Smooth muscle cell (in vitro differentiated cells): ENCODE results near the gene ZDHHC11. TPM values are rescaled to one million over a fixed set of nuclear protein-coding genes. Genes with fewer than 3 reads are reported as not detected.

Source experiments
- DNase-seq: peaks from one replicate; lab custom pipeline; 2025; ENCODE audit not compliant: unreplicated experiment; lab: John Stamatoyannopoulos, UW
- H2AFZ ChIP-seq: fragments of 200-600 bp; sonication (generic); 2 replicates; pipeline ENCODE4 v1.6.0; 2016; ENCODE audit warnings: antibody characterized with exemption, low read depth, mild to moderate bottlenecking
- H3F3A ChIP-seq: fragments of 200-600 bp; sonication (generic); 2 replicates; pipeline ENCODE4 v1.6.0; 2017; ENCODE audit warnings: antibody characterized with exemption, low read depth
- H3K27ac ChIP-seq: fragments of 200-600 bp; sonication (generic); 2 replicates; pipeline ENCODE4 v1.5.1; 2016; ENCODE audit warnings: low read depth, mild to moderate bottlenecking
- H3K27me3 ChIP-seq: fragments of 200-600 bp; sonication (generic); 2 replicates; pipeline ENCODE4 v1.6.1; 2016; ENCODE audit warnings: low read depth, mild to moderate bottlenecking
- H3K36me3 ChIP-seq: fragments of 200-600 bp; sonication (generic); 2 replicates; pipeline ENCODE4 v1.5.1; 2016; ENCODE audit warnings: low read depth
- H3K4me1 ChIP-seq: fragments of 200-600 bp; sonication (generic); 2 replicates; pipeline ENCODE4 v1.5.1; 2016; ENCODE audit warnings: low read depth
- H3K4me2 ChIP-seq: fragments of 200-600 bp; sonication (generic); 2 replicates; pipeline ENCODE4 v1.6.0; 2016; ENCODE audit warnings: mild to moderate bottlenecking
- H3K4me3 ChIP-seq: fragments of 200-600 bp; sonication (generic); 2 replicates; pipeline ENCODE4 v1.5.1; 2016; ENCODE audit warnings: mild to moderate bottlenecking
- H3K79me2 ChIP-seq: fragments of 200-600 bp; sonication (generic); 2 replicates; pipeline ENCODE4 v1.6.0; 2016; ENCODE audit warnings: low read depth, mild to moderate bottlenecking
- H3K9ac ChIP-seq: fragments of 200-600 bp; sonication (generic); 2 replicates; pipeline ENCODE4 v1.6.0; 2016; ENCODE audit warnings: low read depth
- H3K9me3 ChIP-seq: fragments of 200-600 bp; sonication (generic); replicated peaks from 2 replicates; pipeline ENCODE4 v1.5.1; 2016; ENCODE audit warnings: low read depth
- H4K20me1 ChIP-seq: fragments of 200-600 bp; sonication (generic); 2 replicates; pipeline ENCODE4 v1.6.0; 2016; ENCODE audit warnings: low read depth
- WGBS: methylation state at CpG from one replicate; pipeline ENCODE4 v1.1.7; 2016; ENCODE audit warnings: low lambda C conversion rate; 5-methylcytosine and 5-hydroxymethylcytosine counted together
- polyA plus RNA-seq: library from polyadenylated mRNA; unstranded; fragments of >200 nt; fragmentation: Nextera tagmentation; extraction: Ambion mirVana; gene quantifications from 2 replicates; pipeline ENCODE4 v1.2.1, GENCODE V29; 2016
- total RNA-seq: library from RNA; depleted of rRNA; stranded (reverse); fragments of >200 nt; gene quantifications from 2 replicates; pipeline ENCODE4 v1.2.3, GENCODE V29; 2014
- TF ChIP-seq, protein P1 (sequence below): fragments of 200-600 bp; sonication (generic); IDR thresholded peaks from 2 replicates; pipeline ENCODE4 v1.5.1; 2017; ENCODE audit warnings: borderline replicate concordance, mild to moderate bottlenecking, antibody characterized with exemption; ENCODE audit not compliant: insufficient read depth, poor library complexity, severe bottlenecking

Gene ZDHHC11
- total and polyA plus RNA-seq, 2 experiments from 2014 or later: 1.7 to 4.8 TPM

DNA sequence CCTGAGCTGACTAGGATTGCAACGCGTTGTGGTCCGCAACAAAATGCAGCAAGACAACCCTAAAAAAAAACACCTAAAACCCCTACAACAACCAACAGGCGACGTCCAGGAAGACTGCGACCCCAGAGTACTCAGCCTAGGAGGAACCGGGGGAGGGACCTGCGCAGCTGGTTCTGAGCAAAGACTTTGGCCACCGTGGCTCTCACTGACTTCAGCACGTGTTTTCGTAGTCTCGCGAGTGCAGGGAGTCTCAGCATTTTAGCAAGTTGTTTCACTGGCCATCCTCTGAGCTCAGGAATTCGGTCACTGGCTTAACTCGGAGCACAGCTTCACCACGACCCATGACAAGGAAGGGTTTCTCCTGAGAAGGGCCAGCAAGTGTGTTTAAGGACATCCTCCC lies 8.6 kb upstream of the ZDHHC11 start:
- DNase-seq: no peak
- no peaks in the 10 kb centered on the region for H3K4me1 ChIP-seq
- no peaks in the 10 kb centered on the region for H4K20me1 ChIP-seq
- no peak overlapping the region for H2AFZ ChIP-seq
- no peak overlapping the region for H3K4me2 ChIP-seq
- H3K27ac ChIP-seq: no peak overlapping the region
- WGBS: 90% methylated on average over 16 of the region's 16 CpGs
- no peaks in the 10 kb centered on the region for H3K79me2 ChIP-seq
- no peaks in the 10 kb centered on the region for H3F3A ChIP-seq
- H3K9ac ChIP-seq: no peak overlapping the region
- H3K27me3 ChIP-seq: no peaks in the 10 kb centered on the region
- H3K36me3 ChIP-seq: no peaks in the 10 kb centered on the region
- H3K4me3 ChIP-seq: no peak overlapping the region
- no peaks in the 10 kb centered on the region for H3K9me3 ChIP-seq
- TF ChIP-seq, protein P1, sequence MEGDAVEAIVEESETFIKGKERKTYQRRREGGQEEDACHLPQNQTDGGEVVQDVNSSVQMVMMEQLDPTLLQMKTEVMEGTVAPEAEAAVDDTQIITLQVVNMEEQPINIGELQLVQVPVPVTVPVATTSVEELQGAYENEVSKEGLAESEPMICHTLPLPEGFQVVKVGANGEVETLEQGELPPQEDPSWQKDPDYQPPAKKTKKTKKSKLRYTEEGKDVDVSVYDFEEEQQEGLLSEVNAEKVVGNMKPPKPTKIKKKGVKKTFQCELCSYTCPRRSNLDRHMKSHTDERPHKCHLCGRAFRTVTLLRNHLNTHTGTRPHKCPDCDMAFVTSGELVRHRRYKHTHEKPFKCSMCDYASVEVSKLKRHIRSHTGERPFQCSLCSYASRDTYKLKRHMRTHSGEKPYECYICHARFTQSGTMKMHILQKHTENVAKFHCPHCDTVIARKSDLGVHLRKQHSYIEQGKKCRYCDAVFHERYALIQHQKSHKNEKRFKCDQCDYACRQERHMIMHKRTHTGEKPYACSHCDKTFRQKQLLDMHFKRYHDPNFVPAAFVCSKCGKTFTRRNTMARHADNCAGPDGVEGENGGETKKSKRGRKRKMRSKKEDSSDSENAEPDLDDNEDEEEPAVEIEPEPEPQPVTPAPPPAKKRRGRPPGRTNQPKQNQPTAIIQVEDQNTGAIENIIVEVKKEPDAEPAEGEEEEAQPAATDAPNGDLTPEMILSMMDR: no peak

- Histone ChIP-seq H3K4me2 (no peak overlapping the region), H3K27me3 (no peaks in the 10 kb centered on the region), H4K20me1 (no peaks in the 10 kb centered on the region), H3K4me1 (no peaks in the 10 kb centered on the region), H3K79me2 (no peaks in the 10 kb centered on the region), H3K27ac (no peak overlapping the region), H2AFZ (no peak overlapping the region), H3K9ac (no peak overlapping the region), H3K9me3 (no peaks in the 10 kb centered on the region), H3F3A (no peaks in the 10 kb centered on the region), H3K4me3 (no peak overlapping the region), H3K36me3 (no peaks in the 10 kb centered on the region)
- 94% methylated on average over 11 of the region's 11 CpGs for WGBS
- no peak for DNase-seq
- TF ChIP-seq, protein P1: no peak
Observed at GRCh38 chr5:858726-859125, 7.9 kb upstream of the ZDHHC11 start.

GRCh38 chr5:856531-857425 lies 6.0 kb upstream of the ZDHHC11 start:
- Histone ChIP-seq H3K4me1 (no peaks in the 10 kb centered on the region), H3K27me3 (no peaks in the 10 kb centered on the region), H3K9ac (no peak overlapping the region), H3K36me3 (no peaks in the 10 kb centered on the region), H3K4me3 (no peak overlapping the region), H3K9me3 (no peaks in the 10 kb centered on the region), H4K20me1 (no peaks in the 10 kb centered on the region), H3K4me2 (no peak overlapping the region), H3K27ac (no peak overlapping the region), H2AFZ (no peak overlapping the region), H3K79me2 (no peaks in the 10 kb centered on the region), H3F3A (no peaks in the 10 kb centered on the region)
- no peak for DNase-seq
- TF ChIP-seq, protein P1: no peak
- WGBS: 94% methylated on average over 16 of the region's 16 CpGs
